Uterus (tissue), 4 donors: Measurements from ENCODE around the gene ULBP3. TPM values are rescaled to one million over a fixed set of nuclear protein-coding genes. Genes with fewer than 3 reads are reported as not detected.

Experiments used
- DNase-seq, 2 donors: peaks; one replicate each; pipeline ENCODE4 v3.0.0-alpha.2; 2019 to 2020
- H3K27ac ChIP-seq, 2 donors: fragments of 200-600 bp; sonication (generic); 1 replicate in 1 of 2; 2 replicates in 1 of 2; pipeline ENCODE4 v1.5.1; 2016 to 2018
- H3K27me3 ChIP-seq, 2 donors: fragments of 200-600 bp; sonication (generic); one replicate each; pipeline ENCODE4 v1.5.1; 2018 to 2019; ENCODE audit warnings: control low read depth in 1 of 2
- H3K36me3 ChIP-seq, 2 donors: fragments of 200-600 bp; sonication (generic); one replicate each; pipeline ENCODE4 v1.5.1; 2019; ENCODE audit warnings: control low read depth in 1 of 2
- H3K4me1 ChIP-seq, 2 donors: fragments of 200-600 bp; sonication (generic); one replicate each; pipeline ENCODE4 v1.5.1; 2018 to 2019; ENCODE audit warnings: control low read depth in 1 of 2
- H3K4me3 ChIP-seq, 2 donors: fragments of 200-600 bp; sonication (generic); 1 replicate in 1 of 2; 2 replicates in 1 of 2; pipeline ENCODE4 v1.5.1; 2018 to 2019; ENCODE audit warnings: mild to moderate bottlenecking in 1 of 2
- H3K9me3 ChIP-seq, 2 donors: fragments of 200-600 bp; sonication (generic); one replicate each; pipeline ENCODE4 v1.5.1; 2019; ENCODE audit warnings: control low read depth in 1 of 2
- POLR2A ChIP-seq, 2 donors: fragments of 450-650 bp; IDR thresholded peaks; one replicate each; pipeline ENCODE4 v1.6.1; 2016; ENCODE audit warnings: antibody characterized with exemption in 2 of 2, mild to moderate bottlenecking in 1 of 2, moderate library complexity in 1 of 2
- intact Hi-C: fragments of 100-400 bp; cut with DNase I; formaldehyde crosslinking; loops from one replicate; pipeline ENCODE4 v1.15.1; 2023; ENCODE audit warnings: low total_unique reads
- total RNA-seq, 4 donors: library from RNA; depleted of rRNA in 3 of 4; stranded (reverse); fragments of >200 nt in 3 of 4; gene quantifications; one replicate each; pipeline versions ENCODE4 v1.1.0 to v1.2.4, GENCODE V29; 2014 to 2023
- TF ChIP-seq, protein P1 (sequence below), 4 experiments: fragments of 200-600 bp in 2 of 4; fragments of 450-650 bp in 2 of 4; sonication (generic) in 2 of 4; IDR thresholded peaks; one replicate each; pipeline ENCODE4 v1.5.1; 2016 to 2019; ENCODE audit warnings: antibody characterized with exemption in 4 of 4, mild to moderate bottlenecking in 2 of 4, moderate library complexity in 1 of 4
- donor health status: DM: yes; HTN: yes; CAD: no.

Gene ULBP3
- total RNA-seq, 4 donors from 2014 or later, result 0.61 to 2.9 TPM; not detected in 2

DNA sequence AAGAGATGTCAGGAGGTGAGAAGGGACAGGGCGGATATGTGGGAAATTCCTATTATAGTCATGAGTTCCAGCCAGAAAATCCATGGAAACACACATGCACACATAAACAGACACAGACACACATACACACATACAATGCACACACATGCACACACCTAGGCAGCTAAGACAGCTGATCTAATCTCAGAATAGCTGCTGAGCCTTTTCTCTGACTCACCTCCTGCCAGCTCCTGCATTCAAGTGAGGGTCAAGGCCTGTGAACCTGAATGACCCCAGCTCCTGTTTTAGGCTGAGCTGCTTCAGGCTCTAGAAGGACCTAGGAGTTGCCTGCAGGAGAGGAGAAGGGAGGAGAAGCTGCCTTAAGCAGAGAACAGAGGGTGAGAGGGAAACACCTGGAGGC lies 22.0 kb downstream of the ULBP3 start:
- no peak for DNase-seq
- no peaks in the 10 kb centered on the region for H3K9me3 ChIP-seq
- H3K27ac ChIP-seq, result no peak overlapping the region
- H3K27me3 ChIP-seq, result no peaks in the 10 kb centered on the region
- no peaks in the 10 kb centered on the region for H3K4me1 ChIP-seq
- intact Hi-C loops, result no loop called here
- no peaks in the 10 kb centered on the region for H3K36me3 ChIP-seq
- H3K4me3 ChIP-seq, result no peak overlapping the region
- TF ChIP-seq, protein P1, sequence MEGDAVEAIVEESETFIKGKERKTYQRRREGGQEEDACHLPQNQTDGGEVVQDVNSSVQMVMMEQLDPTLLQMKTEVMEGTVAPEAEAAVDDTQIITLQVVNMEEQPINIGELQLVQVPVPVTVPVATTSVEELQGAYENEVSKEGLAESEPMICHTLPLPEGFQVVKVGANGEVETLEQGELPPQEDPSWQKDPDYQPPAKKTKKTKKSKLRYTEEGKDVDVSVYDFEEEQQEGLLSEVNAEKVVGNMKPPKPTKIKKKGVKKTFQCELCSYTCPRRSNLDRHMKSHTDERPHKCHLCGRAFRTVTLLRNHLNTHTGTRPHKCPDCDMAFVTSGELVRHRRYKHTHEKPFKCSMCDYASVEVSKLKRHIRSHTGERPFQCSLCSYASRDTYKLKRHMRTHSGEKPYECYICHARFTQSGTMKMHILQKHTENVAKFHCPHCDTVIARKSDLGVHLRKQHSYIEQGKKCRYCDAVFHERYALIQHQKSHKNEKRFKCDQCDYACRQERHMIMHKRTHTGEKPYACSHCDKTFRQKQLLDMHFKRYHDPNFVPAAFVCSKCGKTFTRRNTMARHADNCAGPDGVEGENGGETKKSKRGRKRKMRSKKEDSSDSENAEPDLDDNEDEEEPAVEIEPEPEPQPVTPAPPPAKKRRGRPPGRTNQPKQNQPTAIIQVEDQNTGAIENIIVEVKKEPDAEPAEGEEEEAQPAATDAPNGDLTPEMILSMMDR (IDR thresholded peaks at IDR 0.05), result no peak
- TF ChIP-seq POLR2A (IDR thresholded peaks at IDR 0.05), result no peak

DNA sequence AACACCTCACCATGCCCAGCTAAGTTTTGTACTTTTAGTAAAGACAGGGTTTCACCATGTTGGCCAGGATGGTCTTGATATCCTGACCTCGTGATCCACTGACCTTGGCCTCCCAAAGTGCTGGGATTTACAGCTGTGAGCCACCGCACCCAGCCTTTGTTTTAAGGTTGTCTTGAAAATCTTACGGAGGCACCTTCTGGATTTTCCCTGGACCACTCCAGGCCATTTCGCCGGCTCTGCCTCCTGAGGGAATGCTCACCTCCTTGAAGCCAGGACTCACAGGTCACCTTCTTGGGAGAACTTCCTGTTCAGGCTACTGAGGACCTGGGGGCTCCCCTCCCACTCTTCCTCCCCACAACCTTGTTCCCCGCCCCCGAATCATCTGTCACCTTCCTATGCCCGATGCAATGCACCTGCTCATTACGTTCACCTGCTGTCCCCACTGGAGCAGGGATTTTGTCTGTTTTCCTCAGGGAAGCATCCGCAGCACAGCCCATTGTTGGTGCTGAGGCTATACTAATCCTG lies 24.2 kb downstream of the ULBP3 start:
- H3K27me3 ChIP-seq, result peaks cover 0 to 8% of the 10 kb centered on the region in 2 donors
- H3K4me1 ChIP-seq, result no peaks in the 10 kb centered on the region
- TF ChIP-seq, protein P1 (IDR thresholded peaks at IDR 0.05), result no peak
- TF ChIP-seq POLR2A (IDR thresholded peaks at IDR 0.05), result no peak
- H3K9me3 ChIP-seq, result no peaks in the 10 kb centered on the region
- H3K36me3 ChIP-seq, result no peaks in the 10 kb centered on the region
- H3K4me3 ChIP-seq, result no peak overlapping the region
- no peak for DNase-seq
- H3K27ac ChIP-seq, result no peak overlapping the region
- intact Hi-C loops, result no loop called here

DNA sequence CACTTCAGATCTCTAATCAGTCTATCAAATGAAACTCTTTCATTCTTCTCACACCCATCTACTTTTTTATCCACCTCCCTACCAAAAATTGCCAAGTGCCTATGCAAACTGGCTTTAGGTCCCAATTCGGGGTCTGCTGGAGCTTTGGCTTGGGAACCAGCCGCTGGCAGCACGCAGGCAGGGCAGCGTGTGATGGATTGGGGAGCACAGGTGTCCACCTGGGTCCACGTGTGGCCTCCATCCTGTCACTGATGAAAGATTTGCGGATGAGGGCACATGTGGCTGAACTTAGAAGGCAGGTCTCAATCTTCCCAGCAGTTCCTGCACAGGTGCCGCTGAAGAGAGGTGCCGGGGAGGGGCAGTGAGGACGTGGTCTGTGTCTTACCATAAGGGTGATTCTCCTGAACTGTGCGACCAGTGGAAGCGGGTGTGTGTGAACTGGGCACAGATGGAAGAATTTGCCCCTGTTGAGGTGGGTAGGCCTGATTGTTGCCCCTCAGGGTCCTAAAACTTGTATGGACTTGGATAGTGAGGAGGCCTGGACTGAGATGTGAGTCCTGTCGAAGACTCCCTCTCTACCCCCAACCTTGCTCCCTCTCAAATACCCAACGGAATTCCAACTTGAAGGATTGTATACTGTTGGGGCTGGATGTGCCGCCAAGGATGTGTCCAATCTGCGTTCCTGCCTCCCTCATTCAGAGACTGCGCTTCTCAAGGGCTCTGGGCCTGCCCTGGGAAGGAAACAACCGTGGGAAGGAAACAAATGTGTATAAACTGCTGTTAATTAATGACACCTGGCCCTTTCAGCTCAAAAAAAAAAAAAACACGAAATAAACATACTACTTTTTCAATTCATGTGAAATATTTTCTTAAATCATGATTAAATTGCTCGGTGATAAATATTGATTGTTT lies 25.2 kb downstream of the ULBP3 start:
- TF ChIP-seq POLR2A (IDR thresholded peaks at IDR 0.05), result no peak
- TF ChIP-seq, protein P1 (IDR thresholded peaks at IDR 0.05), result no peak
- intact Hi-C loops, result no loop called here
- no peak for DNase-seq
- Histone ChIP-seq H3K9me3 (no peaks in the 10 kb centered on the region), H3K36me3 (no peaks in the 10 kb centered on the region), H3K4me1 (no peaks in the 10 kb centered on the region), H3K27ac (no peak overlapping the region), H3K27me3 (peaks cover 0 to 17% of the 10 kb centered on the region in 2 donors), H3K4me3 (no peak overlapping the region)

DNA sequence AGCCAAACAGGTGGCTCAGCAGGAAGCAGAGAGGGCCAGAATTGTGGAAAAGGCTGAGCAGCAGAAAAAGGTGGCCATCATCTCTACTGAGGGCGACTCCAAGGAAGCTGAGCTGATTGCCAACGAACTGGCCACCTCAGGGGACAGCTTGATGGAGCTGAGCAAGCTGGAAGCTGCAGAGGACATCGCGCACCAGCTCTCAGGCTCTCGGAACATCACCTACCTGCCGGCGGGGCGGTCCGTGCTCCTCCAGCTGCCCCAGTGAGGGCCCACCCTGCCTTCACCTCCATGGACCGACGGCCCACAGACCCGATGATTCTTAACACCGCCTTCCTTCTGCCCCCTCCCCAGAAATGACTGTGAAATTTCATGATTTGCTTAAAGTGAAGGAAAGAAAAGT lies 25.8 kb downstream of the ULBP3 start:
- H3K36me3 ChIP-seq, result no peaks in the 10 kb centered on the region
- TF ChIP-seq, protein P1 (IDR thresholded peaks at IDR 0.05), result no peak
- no peak for TF ChIP-seq POLR2A (IDR thresholded peaks at IDR 0.05)
- DNase-seq, result no peak
- no peaks in the 10 kb centered on the region for H3K9me3 ChIP-seq
- H3K4me1 ChIP-seq, result peaks cover 0 to under 1% of the 10 kb centered on the region in 2 donors
- no peak overlapping the region for H3K4me3 ChIP-seq
- intact Hi-C loops, result no loop called here
- peaks cover 0 to 23% of the 10 kb centered on the region in 2 donors for H3K27me3 ChIP-seq
- no peak overlapping the region for H3K27ac ChIP-seq
